Endothelial cell (in vitro differentiated cells): Measurements from ENCODE around the gene MPP4. TPM values are rescaled to one million over a fixed set of nuclear protein-coding genes. Genes with fewer than 3 reads are reported as not detected.

Experiments
- DNase-seq: peaks from one replicate; pipeline ENCODE4 v3.0.0; 2021; ENCODE audit warnings: low spot score
- H3K27ac Mint-ChIP-seq: one replicate; pipeline ENCODE4 v1.8.0; 2021; ENCODE audit warnings: mixed read lengths, inconsistent platforms; ENCODE audit not compliant: unreplicated experiment
- H3K27me3 Mint-ChIP-seq: one replicate; pipeline ENCODE4 v1.8.0; 2021; ENCODE audit warnings: mild to moderate bottlenecking, moderate library complexity, mixed read lengths, inconsistent platforms; ENCODE audit not compliant: unreplicated experiment
- H3K36me3 Mint-ChIP-seq: one replicate; pipeline ENCODE4 v1.8.0; 2021; ENCODE audit warnings: mild to moderate bottlenecking, low read depth, mixed read lengths, inconsistent platforms; ENCODE audit not compliant: unreplicated experiment
- H3K4me1 Mint-ChIP-seq: one replicate; pipeline ENCODE4 v1.8.0; 2021; ENCODE audit warnings: mild to moderate bottlenecking, mixed read lengths, inconsistent platforms; ENCODE audit not compliant: unreplicated experiment
- H3K4me3 Mint-ChIP-seq: one replicate; pipeline ENCODE4 v1.8.0; 2021; ENCODE audit warnings: mild to moderate bottlenecking, mixed read lengths, inconsistent platforms; ENCODE audit not compliant: unreplicated experiment
- H3K9me3 Mint-ChIP-seq: one replicate; pipeline ENCODE4 v1.8.0; 2021; ENCODE audit warnings: mixed read lengths, inconsistent platforms; ENCODE audit not compliant: unreplicated experiment
- total RNA-seq: library from RNA; stranded (reverse); fragmentation: NEBNext Ultra II Directional; extraction: Animal tissue kit (Norgen Biotek cat#: 25700); gene quantifications from one replicate; pipeline ENCODE4 v1.2.1, GENCODE V29; 2021; ENCODE audit not compliant: unreplicated experiment
- TF ChIP-seq, protein P1 (sequence below): fragments of 200-600 bp; sonication (generic); IDR thresholded peaks from one replicate; pipeline ENCODE4 v1.5.0; 2021; ENCODE audit warnings: antibody characterized with exemption; ENCODE audit not compliant: unreplicated experiment

Gene MPP4
- total RNA-seq, 1 donor from 2014 or later: 0.13 TPM

GRCh38 chr2:201697899-201698298, 545 bp downstream of the MPP4 start:
- Mint-ChIP-seq H3K4me3 (no peak overlapping the region), H3K36me3 (no peaks in the 10 kb centered on the region), H3K27ac (no peak overlapping the region), H3K27me3 (peaks cover 2% of the 10 kb centered on the region), H3K4me1 (no peaks in the 10 kb centered on the region), H3K9me3 (no peaks in the 10 kb centered on the region)
- DNase-seq: no peak
- TF ChIP-seq, protein P1, sequence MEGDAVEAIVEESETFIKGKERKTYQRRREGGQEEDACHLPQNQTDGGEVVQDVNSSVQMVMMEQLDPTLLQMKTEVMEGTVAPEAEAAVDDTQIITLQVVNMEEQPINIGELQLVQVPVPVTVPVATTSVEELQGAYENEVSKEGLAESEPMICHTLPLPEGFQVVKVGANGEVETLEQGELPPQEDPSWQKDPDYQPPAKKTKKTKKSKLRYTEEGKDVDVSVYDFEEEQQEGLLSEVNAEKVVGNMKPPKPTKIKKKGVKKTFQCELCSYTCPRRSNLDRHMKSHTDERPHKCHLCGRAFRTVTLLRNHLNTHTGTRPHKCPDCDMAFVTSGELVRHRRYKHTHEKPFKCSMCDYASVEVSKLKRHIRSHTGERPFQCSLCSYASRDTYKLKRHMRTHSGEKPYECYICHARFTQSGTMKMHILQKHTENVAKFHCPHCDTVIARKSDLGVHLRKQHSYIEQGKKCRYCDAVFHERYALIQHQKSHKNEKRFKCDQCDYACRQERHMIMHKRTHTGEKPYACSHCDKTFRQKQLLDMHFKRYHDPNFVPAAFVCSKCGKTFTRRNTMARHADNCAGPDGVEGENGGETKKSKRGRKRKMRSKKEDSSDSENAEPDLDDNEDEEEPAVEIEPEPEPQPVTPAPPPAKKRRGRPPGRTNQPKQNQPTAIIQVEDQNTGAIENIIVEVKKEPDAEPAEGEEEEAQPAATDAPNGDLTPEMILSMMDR: no peak

DNA sequence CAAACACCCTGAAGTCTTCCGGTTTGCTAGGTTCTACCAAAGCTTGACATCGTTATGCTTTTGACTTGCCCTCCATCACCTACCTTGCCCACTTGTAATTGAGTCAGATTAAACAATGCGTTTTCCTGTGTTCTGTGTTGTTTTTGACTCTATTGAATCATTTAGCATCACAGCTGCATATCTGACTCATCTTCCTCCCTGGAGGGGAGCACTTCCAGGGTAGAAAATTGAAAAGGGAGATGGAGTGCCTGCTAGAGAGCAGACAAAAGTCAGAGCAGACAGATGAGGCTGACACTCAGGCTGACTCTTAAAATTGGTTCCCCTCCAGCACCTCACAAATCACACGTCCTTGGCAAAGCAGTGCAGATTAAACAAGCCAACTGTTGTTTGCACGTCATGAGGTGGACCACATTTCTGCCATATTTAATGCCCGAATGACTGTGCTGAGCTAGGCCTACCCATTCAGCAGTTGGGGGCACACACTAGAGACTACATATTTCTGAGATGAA, 2.2 kb downstream of the MPP4 start:
- no peak for DNase-seq
- Mint-ChIP-seq H3K4me3 (no peak overlapping the region), H3K4me1 (no peaks in the 10 kb centered on the region), H3K27ac (no peak overlapping the region), H3K36me3 (no peaks in the 10 kb centered on the region), H3K9me3 (no peaks in the 10 kb centered on the region), H3K27me3 (no peaks in the 10 kb centered on the region)
- TF ChIP-seq, protein P1: no peak

- TF ChIP-seq, protein P1: no peak
- Mint-ChIP-seq H3K4me3 (no peak overlapping the region), H3K9me3 (no peaks in the 10 kb centered on the region), H3K27me3 (peaks cover 3% of the 10 kb centered on the region), H3K27ac (no peak overlapping the region), H3K36me3 (no peaks in the 10 kb centered on the region), H3K4me1 (no peaks in the 10 kb centered on the region)
- no peak for DNase-seq
These were observed 13.3 kb downstream of the MPP4 start for GRCh38 chr2:201685156-201685555.

DNA sequence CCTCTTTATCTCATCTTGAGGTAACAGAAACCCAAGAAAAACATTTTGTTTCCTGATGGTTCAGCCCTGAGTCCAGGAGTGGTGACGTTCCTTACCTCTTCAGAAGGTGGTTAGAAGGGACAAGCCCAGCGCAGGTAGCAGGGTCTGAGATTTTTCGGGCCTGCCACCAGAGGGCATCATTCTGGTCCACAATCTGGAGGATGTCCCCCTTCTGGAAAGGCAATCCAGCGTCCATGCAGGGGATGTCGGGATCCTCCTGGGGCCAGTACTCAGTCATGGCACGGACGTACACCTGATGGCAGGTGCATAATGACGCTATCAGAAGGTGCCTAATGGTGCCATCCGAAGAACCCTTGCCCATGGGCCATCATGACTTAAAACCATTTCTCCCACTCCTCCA, 17.7 kb downstream of the MPP4 start:
- Mint-ChIP-seq H3K27me3 (peaks cover 5% of the 10 kb centered on the region), H3K36me3 (no peaks in the 10 kb centered on the region), H3K4me3 (no peak overlapping the region), H3K4me1 (no peaks in the 10 kb centered on the region), H3K27ac (no peak overlapping the region), H3K9me3 (no peaks in the 10 kb centered on the region)
- TF ChIP-seq, protein P1: peak; percentile 44
- peak; percentile 57 for DNase-seq

- no peak overlapping the region for H3K4me3 Mint-ChIP-seq
- no peaks in the 10 kb centered on the region for H3K36me3 Mint-ChIP-seq
- H3K9me3 Mint-ChIP-seq: no peaks in the 10 kb centered on the region
- H3K27me3 Mint-ChIP-seq: peaks cover 5% of the 10 kb centered on the region
- no peaks in the 10 kb centered on the region for H3K4me1 Mint-ChIP-seq
- no peak overlapping the region for H3K27ac Mint-ChIP-seq
- TF ChIP-seq, protein P1: no peak
- DNase-seq: no peak
These were observed 20.0 kb downstream of the MPP4 start for GRCh38 chr2:201678401-201678800.
